Lung (tissue), 12 donors: ENCODE results near the gene CYP4V2. TPM values are rescaled to one million over a fixed set of nuclear protein-coding genes. Genes with fewer than 3 reads are reported as not detected.

Experiments
- ATAC-seq: fragments of 200-7000 bp; cut with Tn5 transposase; one replicate; pipeline ENCODE4 v1.9.1; 2020; ENCODE audit warnings: moderate number of reproducible peaks; ENCODE audit not compliant: insufficient read depth, low FRiP score
- DNase-seq, 3 donors: peaks; one replicate each; pipeline ENCODE4 v3.0.0-alpha.2; 2013 to 2017
- H3K27ac ChIP-seq, 2 donors: one replicate each; pipeline ENCODE4 v1.5.1; 2013; ENCODE audit warnings: mild to moderate bottlenecking in 2 of 2, moderate library complexity in 2 of 2, control low read depth in 1 of 2, inconsistent platforms in 1 of 2, low read depth in 1 of 2, low read length in 1 of 2
- H3K27me3 ChIP-seq, 3 donors: one replicate each; pipeline ENCODE4 v1.5.1; 2013; ENCODE audit warnings: low read length in 2 of 3; ENCODE audit not compliant: control insufficient read depth in 3 of 3, insufficient read depth in 3 of 3
- H3K36me3 ChIP-seq, 4 donors: one replicate each; pipeline ENCODE4 v1.5.1; 2013; ENCODE audit warnings: low read length in 4 of 4, mild to moderate bottlenecking in 1 of 4, moderate library complexity in 1 of 4; ENCODE audit not compliant: control insufficient read depth in 4 of 4, insufficient read depth in 4 of 4
- H3K4me1 ChIP-seq, 5 donors: one replicate each; pipeline ENCODE4 v1.5.1; 2013; ENCODE audit warnings: low read length in 5 of 5, mild to moderate bottlenecking in 2 of 5, moderate library complexity in 1 of 5; ENCODE audit not compliant: control insufficient read depth in 5 of 5, insufficient read depth in 5 of 5
- H3K4me3 ChIP-seq: one replicate; pipeline ENCODE4 v1.5.1; 2013; ENCODE audit warnings: mild to moderate bottlenecking, control low read depth, moderate library complexity
- H3K9ac ChIP-seq, 2 donors: one replicate each; pipeline ENCODE4 v1.5.1; 2013; ENCODE audit warnings: low read length in 2 of 2, control low read depth in 1 of 2; ENCODE audit not compliant: insufficient read depth in 1 of 2
- H3K9me3 ChIP-seq, 4 donors: one replicate each; pipeline ENCODE4 v1.5.1; 2013; ENCODE audit warnings: low read length in 3 of 4, mild to moderate bottlenecking in 1 of 4, moderate library complexity in 1 of 4; ENCODE audit not compliant: control insufficient read depth in 4 of 4, insufficient read depth in 3 of 4
- CTCF ChIP-seq: IDR thresholded peaks from 2 replicates; pipeline ENCODE4 v1.5.1; 2012; ENCODE audit warnings: mild to moderate bottlenecking; ENCODE audit errors: control extremely low read depth, extremely low read depth
- WGBS, 2 donors: extraction: QIAGEN DNeasy Blood & Tissue Kit; methylation state at CpG; one replicate each; pipeline ENCODE4 v1.1.7; 2013; 5-methylcytosine and 5-hydroxymethylcytosine counted together
- polyA plus RNA-seq, 2 donors: library from polyadenylated mRNA; stranded (reverse); fragments of 200-250 nt; gene quantifications; one replicate each; pipeline ENCODE4 v1.2.1, GENCODE V29; 2013
- total RNA-seq, 2 donors: library from RNA; depleted of rRNA in 1 of 2; stranded (reverse); fragments of >200 nt in 1 of 2; gene quantifications; one replicate each; pipeline ENCODE4 v1.2.1, GENCODE V29; 2014 to 2021
- donor health status: control.
- donor health status: control.
- donor health status: Bipolar disorder and iron deficiency.
- donor health status: healthy.
- donor health status: DM: yes; HTN: yes; CAD: no.

Gene CYP4V2
- total and polyA plus RNA-seq, 4 donors: 13.4 to 36.2 (median 22.9) TPM

- TF ChIP-seq CTCF: no peak
- WGBS, 2 donors: 0% methylated on average over 30 to 34 of the region's 34 CpGs
- peak in 2 of 3 donors; percentile 47 to 62 for DNase-seq
- Histone ChIP-seq H3K4me1 (peaks cover 0 to 20% (median 4%) of the 10 kb centered on the region in 5 donors), H3K4me3 (peak overlapping the region; percentile 77), H3K27me3 (no peaks in the 10 kb centered on the region), H3K9me3 (no peaks in the 10 kb centered on the region), H3K9ac (peak overlapping the region; percentile 34 to 85), H3K27ac (peak overlapping the region; percentile 99), H3K36me3 (peaks cover 0 to 5% (median 3%) of the 10 kb centered on the region in 4 donors)
- ATAC-seq: peak; percentile 12
Measured at GRCh38 chr4:186190581-186191199, 677 bp upstream of the CYP4V2 start.

DNA sequence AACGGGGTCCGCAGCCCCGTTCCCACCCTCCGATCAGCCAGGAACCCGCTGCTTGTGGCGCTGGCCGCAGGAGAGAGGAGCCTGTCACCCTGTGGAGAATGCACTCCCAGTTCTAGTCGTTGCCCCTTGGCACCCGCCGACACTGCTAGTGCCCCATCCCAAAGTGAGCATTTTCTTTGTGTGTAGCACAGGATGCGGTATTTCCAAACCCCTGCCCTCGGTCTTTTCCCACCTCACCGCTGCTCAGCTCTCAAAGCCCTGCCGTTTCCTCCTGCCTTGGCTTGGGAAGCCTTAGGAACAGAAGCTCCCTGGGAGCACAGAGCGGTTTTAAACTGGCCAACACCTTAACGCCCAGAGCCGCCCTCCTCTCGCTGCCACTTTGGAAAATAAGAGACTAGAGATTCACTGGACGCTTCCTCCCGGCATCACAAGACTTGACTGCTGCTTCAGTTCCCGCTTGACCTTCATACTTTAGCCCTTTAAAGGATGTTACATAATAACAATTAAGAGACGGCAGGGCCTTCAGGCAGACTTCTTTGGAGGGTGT, 772 bp downstream of the CYP4V2 start:
- WGBS, 2 donors: 0 to 2% methylated on average over 16 to 22 of the region's 22 CpGs
- no peak for TF ChIP-seq CTCF
- no peaks in the 10 kb centered on the region for H3K27me3 ChIP-seq
- peak overlapping the region; percentile 99 for H3K27ac ChIP-seq
- DNase-seq (peak; percentile 58 to 71 (median 65)), ATAC-seq (peak; percentile 3)
- H3K9ac ChIP-seq: peak overlapping the region; percentile 7 to 93
- H3K9me3 ChIP-seq: no peaks in the 10 kb centered on the region
- H3K36me3 ChIP-seq: peaks cover 3 to 8% (median 4%) of the 10 kb centered on the region in 4 donors
- H3K4me1 ChIP-seq: peaks cover 0 to 20% (median 4%) of the 10 kb centered on the region in 5 donors
- peak overlapping the region; percentile 77 for H3K4me3 ChIP-seq

DNA sequence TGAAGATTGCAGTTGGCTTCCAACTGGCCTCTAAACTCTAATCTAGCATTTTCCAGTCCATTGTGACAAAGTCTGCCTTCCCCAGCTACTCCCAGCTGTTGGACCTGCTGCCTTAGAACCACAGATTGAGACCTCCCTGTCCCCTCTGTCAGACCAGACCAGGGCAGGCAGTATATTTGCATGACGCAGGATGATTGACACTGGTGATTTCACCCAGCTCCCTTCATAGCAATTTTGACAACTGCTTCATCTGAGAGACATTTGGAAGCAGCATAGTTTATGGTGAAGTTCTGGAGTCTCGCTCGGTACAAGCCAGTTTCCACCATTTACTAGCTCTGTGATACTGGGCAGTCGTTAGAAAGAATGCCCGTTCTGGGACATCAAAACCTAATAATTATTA, 2.5 kb downstream of the CYP4V2 start:
- Histone ChIP-seq H3K4me3 (no peak overlapping the region), H3K9ac (no peak overlapping the region), H3K27ac (no peak overlapping the region), H3K36me3 (peaks cover 4 to 11% (median 6%) of the 10 kb centered on the region in 4 donors), H3K4me1 (peaks cover 0 to 20% (median 4%) of the 10 kb centered on the region in 5 donors), H3K27me3 (no peaks in the 10 kb centered on the region), H3K9me3 (no peaks in the 10 kb centered on the region)
- TF ChIP-seq CTCF: no peak
- ATAC-seq (no peak), DNase-seq (no peak)
- WGBS, 2 donors: 96% methylated on average over 5 of the region's 5 CpGs
